BLaER1 treated with 17β-estradiol and CSF1 and Interleukin-3, amounts not matched to agents 10 nM and 100 nM (cell line): ENCODE data around the gene CBLB.
A peak's percentile ranks its signal among the peaks of the same experiment; 100 is the strongest.
"Not testable (repeated sequence)": the region's sequence is repeated elsewhere in the genome, so short reads cannot be mapped to it uniquely, and the experiment has no call there.

ENCODE experiments used
- H3K27ac ChIP-seq, 11 experiments: shearing (Covaris generic); formaldehyde crosslinking; 2 replicates each; pipeline ENCODE4 v1.8.1; 2022
- H3K27me3 ChIP-seq, 11 experiments: shearing (Covaris generic); formaldehyde crosslinking; 2 replicates each; pipeline ENCODE4 v1.8.1; 2022
- H3K36me3 ChIP-seq, 11 experiments: shearing (Covaris generic); formaldehyde crosslinking; 2 replicates each; pipeline ENCODE4 v1.8.1; 2022
- H3K4me1 ChIP-seq, 10 experiments: shearing (Covaris generic); formaldehyde crosslinking; 2 replicates each; pipeline ENCODE4 v1.8.1; 2022
- H3K4me2 ChIP-seq, 11 experiments: shearing (Covaris generic); formaldehyde crosslinking; 2 replicates each; pipeline ENCODE4 v1.8.1; 2022
- H3K4me3 ChIP-seq, 10 experiments: shearing (Covaris generic); formaldehyde crosslinking; 2 replicates each; pipeline ENCODE4 v1.8.1; 2022
- H3K9ac ChIP-seq, 11 experiments: shearing (Covaris generic); formaldehyde crosslinking; 2 replicates each; pipeline ENCODE4 v1.8.1; 2022
- H3K9me3 ChIP-seq, 11 experiments: shearing (Covaris generic); formaldehyde crosslinking; replicated peaks in 1 of 11; 2 replicates each; pipeline ENCODE4 v1.8.1; 2022
- H4K20me1 ChIP-seq, 11 experiments: shearing (Covaris generic); formaldehyde crosslinking; 2 replicates each; pipeline ENCODE4 v1.8.1; 2022
- Cebpa-rat ChIP-seq, 11 experiments: shearing (Covaris generic); IDR thresholded peaks; 2 replicates each; pipeline ENCODE4 v1.8.1; 2022

Gene CBLB

GRCh38 chr3:105764378-105765307 lies 104.2 kb downstream of the CBLB start:
- no peak for TF ChIP-seq Cebpa-rat (IDR thresholded peaks at IDR 0.05)

GRCh38 chr3:105763659-105764036 lies 105.2 kb downstream of the CBLB start:
- Histone ChIP-seq H3K27me3 (no peaks in the 10 kb centered on the region), H4K20me1 (peaks cover 0 to 37% (median 0%) of the 10 kb centered on the region in 11 experiments; a peak in 2 of 22 replicates), H3K9ac (no peak overlapping the region), H3K4me2 (peak overlapping the region in 3 of 11 experiments; percentile 51 to 56 (median 55); a peak in 2 of 22 replicates), H3K36me3 (peaks cover 41 to 59% (median 49%) of the 10 kb centered on the region in 11 experiments), H3K27ac (peak overlapping the region in 6 of 11 experiments; percentile 44 to 69 (median 59); a peak in 8 of 22 replicates), H3K4me3 (peak overlapping the region in 1 of 10 experiments; percentile 20; a peak in 1 of 20 replicates), H3K4me1 (peaks cover 17 to 43% (median 30%) of the 10 kb centered on the region in 10 experiments), H3K9me3 (peaks cover 44 to 58% (median 52%) of the 10 kb centered on the region in 11 experiments)
- TF ChIP-seq Cebpa-rat (IDR thresholded peaks at IDR 0.05), result no peak

More at GRCh38 chr3:105764378-105765307, 104.2 kb downstream of the CBLB start:
- Histone ChIP-seq H3K9ac (peak overlapping the region in 3 of 11 experiments; percentile 1 to 30 (median 26); a peak in 4 of 22 replicates), H3K36me3 (peaks cover 31 to 52% (median 40%) of the 10 kb centered on the region in 11 experiments), H3K4me1 (peaks cover 17 to 43% (median 30%) of the 10 kb centered on the region in 10 experiments), H3K4me2 (peak overlapping the region; percentile 22 to 56 (median 44); a peak in 20 of 22 replicates), H3K9me3 (peaks cover 34 to 48% (median 42%) of the 10 kb centered on the region in 11 experiments), H3K4me3 (no peak overlapping the region), H3K27me3 (no peaks in the 10 kb centered on the region), H4K20me1 (peaks cover 0 to 42% (median 0%) of the 10 kb centered on the region in 11 experiments; a peak in 2 of 22 replicates), H3K27ac (peak overlapping the region in 10 of 11 experiments; percentile 28 to 69 (median 59); a peak in 19 of 22 replicates)

GRCh38 chr3:105762749-105763658 lies 105.8 kb downstream of the CBLB start:
- TF ChIP-seq Cebpa-rat (IDR thresholded peaks at IDR 0.05), result no peak
- H3K9ac ChIP-seq, result no peak overlapping the region
- 0 out of 22 replicates have a peak overlapping the region, but pooled peaks of 1 of the 11 experiments have one; percentile 69 for H3K27ac ChIP-seq
- peak overlapping the region in 1 of 11 experiments; percentile 56; a peak in 1 of 22 replicates for H3K4me2 ChIP-seq
- H3K4me1 ChIP-seq, result peaks cover 17 to 41% (median 30%) of the 10 kb centered on the region in 10 experiments
- peaks cover 0 to 36% (median 0%) of the 10 kb centered on the region in 11 experiments; a peak in 2 of 22 replicates for H4K20me1 ChIP-seq
- H3K27me3 ChIP-seq, result no peaks in the 10 kb centered on the region
- H3K9me3 ChIP-seq, result peaks cover 50 to 64% (median 59%) of the 10 kb centered on the region in 11 experiments
- peaks cover 45 to 65% (median 55%) of the 10 kb centered on the region in 11 experiments for H3K36me3 ChIP-seq
- H3K4me3 ChIP-seq, result peak overlapping the region in 5 of 10 experiments; percentile 6 to 46 (median 32); a peak in 6 of 20 replicates

- H3K4me2 ChIP-seq, result not testable (repeated sequence)
- peaks cover 0 to 34% (median 0%) of the 10 kb centered on the region in 11 experiments; a peak in 3 of 22 replicates for H4K20me1 ChIP-seq
- H3K4me3 ChIP-seq, result peak overlapping the region in 5 of 10 experiments; percentile 6 to 46 (median 32); a peak in 5 of 20 replicates
Measured at GRCh38 chr3:105762214-105762613, 106.6 kb downstream of the CBLB start.

GRCh38 chr3:105759442-105760078 lies 109.3 kb downstream of the CBLB start:
- no peaks in the 10 kb centered on the region for H3K27me3 ChIP-seq
- no peak overlapping the region for H3K9ac ChIP-seq
- H3K27ac ChIP-seq, result no peak overlapping the region
- peaks cover 0 to 32% (median 0%) of the 10 kb centered on the region in 11 experiments; a peak in 4 of 22 replicates for H4K20me1 ChIP-seq
- peaks cover 4 to 13% (median 7%) of the 10 kb centered on the region in 10 experiments; a peak in 15 of 20 replicates for H3K4me1 ChIP-seq
- H3K36me3 ChIP-seq, result peaks cover 45 to 68% (median 63%) of the 10 kb centered on the region in 11 experiments
- peak overlapping the region in 5 of 10 experiments; percentile 10 to 34 (median 15); a peak in 3 of 20 replicates for H3K4me3 ChIP-seq
- H3K9me3 ChIP-seq, result peaks cover 50 to 72% (median 62%) of the 10 kb centered on the region in 11 experiments
- no peak for TF ChIP-seq Cebpa-rat (IDR thresholded peaks at IDR 0.05)
- no peak overlapping the region for H3K4me2 ChIP-seq

More at GRCh38 chr3:105762214-105762613, 106.6 kb downstream of the CBLB start:
- peaks cover 45 to 68% (median 59%) of the 10 kb centered on the region in 11 experiments for H3K36me3 ChIP-seq
- H3K9me3 ChIP-seq, result peaks cover 50 to 67% (median 62%) of the 10 kb centered on the region in 11 experiments
- peaks cover 14 to 33% (median 25%) of the 10 kb centered on the region in 10 experiments for H3K4me1 ChIP-seq
- not testable (repeated sequence) for H3K9ac ChIP-seq, H3K27ac ChIP-seq, H3K27me3 ChIP-seq

- no peak overlapping the region for H3K9ac ChIP-seq
- H3K27ac ChIP-seq, result no peak overlapping the region
- peaks cover 0 to 13% (median 10%) of the 10 kb centered on the region in 10 experiments; a peak in 17 of 20 replicates for H3K4me1 ChIP-seq
- peaks cover 45 to 63% (median 55%) of the 10 kb centered on the region in 11 experiments for H3K9me3 ChIP-seq
- H3K36me3 ChIP-seq, result peaks cover 41 to 63% (median 57%) of the 10 kb centered on the region in 11 experiments
- peaks cover 0 to 40% (median 0%) of the 10 kb centered on the region in 11 experiments; a peak in 4 of 22 replicates for H4K20me1 ChIP-seq
- H3K27me3 ChIP-seq, result no peaks in the 10 kb centered on the region
- no peak overlapping the region for H3K4me2 ChIP-seq
- peak overlapping the region in 2 of 10 experiments; percentile 4 to 34; a peak in 1 of 20 replicates for H3K4me3 ChIP-seq
- no peak for TF ChIP-seq Cebpa-rat (IDR thresholded peaks at IDR 0.05)
Measured at GRCh38 chr3:105758451-105758850, 110.4 kb downstream of the CBLB start.

- Histone ChIP-seq H3K9ac (no peak overlapping the region), H3K27ac (no peak overlapping the region), H4K20me1 (peaks cover 0 to 60% (median 0%) of the 10 kb centered on the region in 11 experiments; a peak in 5 of 22 replicates), H3K36me3 (peaks cover 16 to 43% (median 30%) of the 10 kb centered on the region in 11 experiments), H3K4me2 (no peak overlapping the region), H3K4me1 (peaks cover 7 to 22% (median 15%) of the 10 kb centered on the region in 10 experiments; a peak in 18 of 20 replicates), H3K9me3 (peaks cover 18 to 32% (median 24%) of the 10 kb centered on the region in 11 experiments), H3K27me3 (no peaks in the 10 kb centered on the region), H3K4me3 (no peak overlapping the region)
- TF ChIP-seq Cebpa-rat (IDR thresholded peaks at IDR 0.05), result no peak
Measured at GRCh38 chr3:105755121-105755886, 113.5 kb downstream of the CBLB start.
